Stimulated activated effector memory CD8-positive, alpha-beta T cell treated with anti-CD3 and anti-CD28 coated beads, Interleukin-12 subunit alpha, Interleukin-12 subunit beta, amount 100 ng/mL, for 72 hours (primary cell): ENCODE results near the gene NUDT22.

Experiments
- ATAC-seq: fragments of 150-1000 bp; cut with Tn5 transposase; 2 replicates; pipeline ENCODE4 v1.10.0; 2021
- DNase-seq, 2 donors: peaks; one replicate each; pipeline ENCODE4 v3.0.0; 2021 to 2022; ENCODE audit warnings: low spot score in 2 of 2
- H3K27ac Mint-ChIP-seq: one replicate; pipeline ENCODE4 v1.8.0; 2022; ENCODE audit warnings: mild to moderate bottlenecking, mixed read lengths
- H3K36me3 Mint-ChIP-seq: one replicate; pipeline ENCODE4 v1.8.0; 2022; ENCODE audit warnings: mild to moderate bottlenecking, mixed read lengths
- H3K4me1 Mint-ChIP-seq: one replicate; pipeline ENCODE4 v1.8.0; 2022; ENCODE audit warnings: mixed read lengths
- H3K4me3 Mint-ChIP-seq: one replicate; pipeline ENCODE4 v1.8.0; 2022; ENCODE audit warnings: mild to moderate bottlenecking, mixed read lengths
- H3K9me3 Mint-ChIP-seq: one replicate; pipeline ENCODE4 v1.8.0; 2022; ENCODE audit warnings: mixed read lengths

NUDT22 gene

GRCh38 chr11:64230985-64231365 is 4.9 kb downstream of the NUDT22 start:
- DNase-seq (no peak), ATAC-seq (no peak)
- Mint-ChIP-seq H3K9me3 (no peaks in the 10 kb centered on the region), H3K4me3 (peak overlapping the region; percentile 77), H3K36me3 (peaks cover 24% of the 10 kb centered on the region), H3K4me1 (peaks cover 52% of the 10 kb centered on the region), H3K27ac (peak overlapping the region; percentile 86)

- H3K9me3 Mint-ChIP-seq, result no peaks in the 10 kb centered on the region
Measured at GRCh38 chr11:64231546-64231945, 5.5 kb downstream of the NUDT22 start.

GRCh38 chr11:64232182-64232966 is 6.3 kb downstream of the NUDT22 start:
- peak overlapping the region; percentile 77 for H3K4me3 Mint-ChIP-seq
- DNase-seq (no peak), ATAC-seq (no peak)
- H3K27ac Mint-ChIP-seq, result peak overlapping the region; percentile 61
- H3K4me1 Mint-ChIP-seq, result peaks cover 45% of the 10 kb centered on the region
- H3K9me3 Mint-ChIP-seq, result no peaks in the 10 kb centered on the region
- peaks cover 38% of the 10 kb centered on the region for H3K36me3 Mint-ChIP-seq

More at GRCh38 chr11:64231546-64231945, 5.5 kb downstream of the NUDT22 start:
- ATAC-seq (no peak), DNase-seq (no peak)
- peak overlapping the region; percentile 77 for H3K4me3 Mint-ChIP-seq
- H3K36me3 Mint-ChIP-seq, result peaks cover 29% of the 10 kb centered on the region
- H3K4me1 Mint-ChIP-seq, result peaks cover 52% of the 10 kb centered on the region
- peak overlapping the region; percentile 61 for H3K27ac Mint-ChIP-seq

GRCh38 chr11:64232967-64233315 is 6.9 kb downstream of the NUDT22 start:
- Mint-ChIP-seq H3K4me3 (peak overlapping the region; percentile 77), H3K9me3 (no peaks in the 10 kb centered on the region), H3K4me1 (peaks cover 40% of the 10 kb centered on the region), H3K27ac (peak overlapping the region; percentile 61), H3K36me3 (peaks cover 43% of the 10 kb centered on the region)
- no peak for DNase-seq
- no peak for ATAC-seq

- DNase-seq (peak; percentile 58 to 80), ATAC-seq (peak; percentile 68)
- Mint-ChIP-seq H3K9me3 (no peaks in the 10 kb centered on the region), H3K4me3 (peak within 1 kb of the TSS; percentile 81), H3K27ac (peak within 1 kb of the TSS; percentile 73), H3K4me1 (peaks cover 38% of the 10 kb centered on the region), H3K36me3 (peaks cover 41% of the 10 kb centered on the region)
Measured at GRCh38 chr11:64233913-64234586, 8.0 kb downstream of the NUDT22 start, which contains the start of gene VEGFB. Gene VEGFB, plus strand, starts transcription at chr11:64234584. Its CDS starts 250 bp downstream, at chr11:64234834.

GRCh38 chr11:64234647-64235379 is 8.7 kb downstream of the NUDT22 start:
- peak; percentile 52 to 78 for DNase-seq
- peaks cover 34% of the 10 kb centered on the region for H3K4me1 Mint-ChIP-seq
- peak; percentile 68 for ATAC-seq
- H3K9me3 Mint-ChIP-seq, result no peaks in the 10 kb centered on the region
- peaks cover 40% of the 10 kb centered on the region for H3K36me3 Mint-ChIP-seq
- peak overlapping the region; percentile 73 for H3K27ac Mint-ChIP-seq
- peak overlapping the region; percentile 81 for H3K4me3 Mint-ChIP-seq

- Mint-ChIP-seq H3K27ac (peak overlapping the region; percentile 73), H3K9me3 (no peaks in the 10 kb centered on the region), H3K36me3 (peaks cover 47% of the 10 kb centered on the region), H3K4me1 (peaks cover 38% of the 10 kb centered on the region), H3K4me3 (peak overlapping the region; percentile 81)
- ATAC-seq (no peak), DNase-seq (no peak)
Measured at GRCh38 chr11:64235437-64236161, 9.5 kb downstream of the NUDT22 start.

- DNase-seq, result no peak
- Mint-ChIP-seq H3K9me3 (no peaks in the 10 kb centered on the region), H3K27ac (peak overlapping the region; percentile 68), H3K36me3 (peaks cover 66% of the 10 kb centered on the region), H3K4me1 (peaks cover 39% of the 10 kb centered on the region), H3K4me3 (no peak overlapping the region)
- no peak for ATAC-seq
Measured at GRCh38 chr11:64237484-64237951, 11.4 kb downstream of the NUDT22 start.

GRCh38 chr11:64238076-64238475 is 12.0 kb downstream of the NUDT22 start:
- Mint-ChIP-seq H3K9me3 (no peaks in the 10 kb centered on the region), H3K27ac (peak overlapping the region; percentile 68), H3K36me3 (peaks cover 72% of the 10 kb centered on the region), H3K4me1 (peaks cover 39% of the 10 kb centered on the region), H3K4me3 (no peak overlapping the region)
- no peak for DNase-seq
- ATAC-seq, result no peak

GRCh38 chr11:64238999-64239398 is 12.9 kb downstream of the NUDT22 start:
- Mint-ChIP-seq H3K4me3 (no peak overlapping the region), H3K4me1 (peaks cover 48% of the 10 kb centered on the region), H3K36me3 (peaks cover 81% of the 10 kb centered on the region), H3K27ac (peak overlapping the region; percentile 68), H3K9me3 (no peaks in the 10 kb centered on the region)
- ATAC-seq (no peak), DNase-seq (no peak)

GRCh38 chr11:64239662-64240434 is 13.8 kb downstream of the NUDT22 start:
- H3K36me3 Mint-ChIP-seq, result peaks cover 90% of the 10 kb centered on the region
- peaks cover 49% of the 10 kb centered on the region for H3K4me1 Mint-ChIP-seq
- H3K27ac Mint-ChIP-seq, result peak overlapping the region; percentile 95
- H3K9me3 Mint-ChIP-seq, result no peaks in the 10 kb centered on the region
- no peak for DNase-seq
- H3K4me3 Mint-ChIP-seq, result peak overlapping the region; percentile 95
- no peak for ATAC-seq

GRCh38 chr11:64240435-64241240 is 14.6 kb downstream of the NUDT22 start, which contains the start of gene FKBP2:
Gene FKBP2, plus strand, starts transcription at chr11:64241095. Its CDS starts 1,293 bp downstream, at chr11:64242388.
- DNase-seq, result peak; percentile 97 to 98
- Mint-ChIP-seq H3K36me3 (peaks cover 90% of the 10 kb centered on the region), H3K4me3 (peak within 1 kb of the TSS; percentile 95), H3K4me1 (peaks cover 41% of the 10 kb centered on the region), H3K9me3 (no peaks in the 10 kb centered on the region), H3K27ac (peak within 1 kb of the TSS; percentile 95)
- ATAC-seq, result peak; percentile 75

- peaks cover 90% of the 10 kb centered on the region for H3K36me3 Mint-ChIP-seq
- DNase-seq (peak; percentile 99 to 100), ATAC-seq (peak; percentile 85)
- peak overlapping the region; percentile 95 for H3K4me3 Mint-ChIP-seq
- H3K9me3 Mint-ChIP-seq, result no peaks in the 10 kb centered on the region
- peaks cover 39% of the 10 kb centered on the region for H3K4me1 Mint-ChIP-seq
- peak overlapping the region; percentile 95 for H3K27ac Mint-ChIP-seq
Measured at GRCh38 chr11:64241241-64241490, 15.1 kb downstream of the NUDT22 start.
